HepG2 (cell line): ENCODE measurements around the gene INHA. TPM values are rescaled to one million over a fixed set of nuclear protein-coding genes. Genes with fewer than 3 reads are reported as not detected.

Experiments used
- ATAC-seq: fragments of 200-7000 bp; cut with Tn5 transposase; 3 replicates; pipeline ENCODE4 v1.9.1; 2020; ENCODE audit warnings: mild to moderate bottlenecking, moderate library complexity
- BruUV-seq: library from RNA; stranded (reverse); fragments of 400-500 nt; replicated peaks from 2 replicates; lab custom pipeline; 2021; lab: Mats Ljungman, UMichigan
- CTCF ChIA-PET: fragments of 300-600 bp; formaldehyde crosslinking; extraction: SDS; loops from one replicate; lab custom pipeline; 2021; ENCODE audit warnings: low total read pairs, inconsistent platforms, low intra/inter-chr PET ratio; lab: Yijun Ruan, JAX
- POLR2A ChIA-PET: fragments of 350-600 bp; sonication (Branson Sonifier 250); formaldehyde crosslinking; loops from one replicate; lab custom pipeline; 2020; ENCODE audit warnings: antibody characterized with exemption, inconsistent platforms; lab: Yijun Ruan, JAX
- DNase-seq: peaks from one replicate; pipeline ENCODE4 v3.0.0-alpha.2; 2015; ENCODE audit warnings: low spot score
- FAIRE-seq: peaks from 3 replicates; lab custom pipeline; 2011; peaks lifted over from hg19 to GRCh38; lab: Jason Lieb, UNC
- H2AFZ ChIP-seq: one replicate; pipeline ENCODE4 v1.6.1; 2011; ENCODE audit warnings: low read length, inconsistent platforms
- H3K27ac ChIP-seq: fragments of 300-600 bp; 3 replicates; pipeline ENCODE4 v1.8.0; 2011; ENCODE audit warnings: mixed run types, mild to moderate bottlenecking, mixed read lengths, low read length, inconsistent platforms; ENCODE audit not compliant: insufficient read depth; ENCODE audit errors: extremely low read length
- H3K27me3 ChIP-seq, 2 experiments: fragments of 200-600 bp in 1 of 2; 2 replicates in 1 of 2; 3 replicates in 1 of 2; pipeline versions ENCODE4 v1.6.0 to v1.8.0; 2011; ENCODE audit warnings: low read length in 2 of 2, mild to moderate bottlenecking in 2 of 2, moderate library complexity in 2 of 2, inconsistent platforms in 1 of 2; ENCODE audit not compliant: insufficient read depth in 2 of 2, control insufficient read depth in 1 of 2
- H3K36me3 ChIP-seq, 2 experiments: fragments of 200-600 bp in 1 of 2; replicated peaks in 1 of 2; 2 replicates in 1 of 2; 3 replicates in 1 of 2; pipeline versions ENCODE4 v1.5.1 to v1.8.0; 2011; ENCODE audit warnings: low read length in 2 of 2, inconsistent platforms in 1 of 2; ENCODE audit not compliant: insufficient read depth in 2 of 2, control insufficient read depth in 1 of 2
- H3K4me1 ChIP-seq: 2 replicates; pipeline ENCODE4 v1.5.1; 2012; ENCODE audit warnings: low read length, inconsistent platforms; ENCODE audit not compliant: insufficient read depth
- H3K4me2 ChIP-seq: 2 replicates; pipeline ENCODE4 v1.6.0; 2011; ENCODE audit warnings: low read depth, low read length, inconsistent platforms
- H3K4me3 ChIP-seq, 3 experiments: fragments of 200-600 bp in 1 of 3; sonication (generic), shearing (Covaris generic) in 1 of 3; replicated peaks in 1 of 3; 2 replicates each; pipeline ENCODE4 v1.5.1; 2011 to 2016; ENCODE audit warnings: low read length in 3 of 3, inconsistent platforms in 2 of 3, low read depth in 2 of 3, mild to moderate bottlenecking in 2 of 3, control low read depth in 1 of 3, mixed read lengths in 1 of 3; ENCODE audit not compliant: insufficient read depth in 1 of 3
- H3K79me2 ChIP-seq: one replicate; pipeline ENCODE4 v1.6.1; 2011; ENCODE audit warnings: low read length, inconsistent platforms; ENCODE audit not compliant: insufficient read depth
- H3K9ac ChIP-seq: 2 replicates; pipeline ENCODE4 v1.6.0; 2011; ENCODE audit warnings: mild to moderate bottlenecking, low read depth, low read length, inconsistent platforms; ENCODE audit not compliant: insufficient read depth
- H3K9me3 ChIP-seq: 2 replicates; pipeline ENCODE4 v1.5.1; 2012; ENCODE audit warnings: mild to moderate bottlenecking, low read length
- H4K20me1 ChIP-seq: 2 replicates; pipeline ENCODE4 v1.6.0; 2011; ENCODE audit warnings: inconsistent platforms, mild to moderate bottlenecking, low read length, moderate library complexity; ENCODE audit not compliant: insufficient read depth
- DR1 ChIP-seq: sonication (generic); formaldehyde crosslinking; IDR thresholded peaks from 2 replicates; pipeline ENCODE4 v1.8.0; 2021; ENCODE audit warnings: mild to moderate bottlenecking, missing genetic modification reagents, inconsistent platforms
- IKZF1 ChIP-seq: fragments of 450-650 bp; IDR thresholded peaks from 2 replicates; pipeline ENCODE4 v1.7.1; 2016
- MBD4 ChIP-seq: IDR thresholded peaks from 2 replicates; pipeline ENCODE4 v1.6.1; 2012; ENCODE audit warnings: low read length, inconsistent platforms, borderline replicate concordance
- PCBP2 ChIP-seq: fragments of 200-400 bp; formaldehyde crosslinking; optimal IDR thresholded peaks from 2 replicates; pipeline ENCODE3; 2018; ENCODE audit warnings: low read length, low read depth; ENCODE audit not compliant: poor library complexity, severe bottlenecking
- WIZ ChIP-seq: sonication (generic); formaldehyde crosslinking; IDR thresholded peaks from 2 replicates; pipeline ENCODE4 v1.5.1; 2020; ENCODE audit warnings: mild to moderate bottlenecking, missing genetic modification reagents
- ZBTB42 ChIP-seq: sonication (generic); formaldehyde crosslinking; IDR thresholded peaks from 2 replicates; pipeline ENCODE4 v1.5.0; 2020; ENCODE audit warnings: mild to moderate bottlenecking, missing genetic modification reagents
- ZBTB7A ChIP-seq: sonication (generic); formaldehyde crosslinking; IDR thresholded peaks from 2 replicates; pipeline ENCODE4 v1.8.0; 2022; ENCODE audit warnings: mild to moderate bottlenecking, missing genetic modification reagents
- ZIK1 ChIP-seq: sonication (generic); formaldehyde crosslinking; IDR thresholded peaks from 2 replicates; pipeline ENCODE4 v1.5.0; 2020; ENCODE audit warnings: mild to moderate bottlenecking, low read depth, missing genetic modification reagents, borderline replicate concordance
- ZNF232 ChIP-seq: sonication (generic); formaldehyde crosslinking; IDR thresholded peaks from 2 replicates; pipeline ENCODE4 v1.4.0; 2020; ENCODE audit warnings: missing genetic modification reagents, borderline replicate concordance
- ZNF468 ChIP-seq: sonication (generic); formaldehyde crosslinking; IDR thresholded peaks from 2 replicates; pipeline ENCODE4 v1.8.0; 2022; ENCODE audit warnings: mild to moderate bottlenecking, moderate library complexity, missing genetic modification reagents
- ZNF772 ChIP-seq: sonication (generic); formaldehyde crosslinking; IDR thresholded peaks from 2 replicates; pipeline ENCODE4 v1.5.0; 2020; ENCODE audit warnings: mild to moderate bottlenecking, missing genetic modification reagents
- ZNF839 ChIP-seq: sonication (generic); formaldehyde crosslinking; IDR thresholded peaks from 2 replicates; pipeline ENCODE4 v1.4.0; 2020; ENCODE audit warnings: missing genetic modification reagents, mild to moderate bottlenecking, borderline replicate concordance
- ZSCAN9 ChIP-seq: IDR thresholded peaks from 2 replicates; pipeline ENCODE4 v1.6.1; 2016; ENCODE audit warnings: borderline replicate concordance
- WGBS: methylation state at CpG from one replicate; pipeline ENCODE4 v1.1.6; 2017; ENCODE audit warnings: low lambda C conversion rate; 5-methylcytosine and 5-hydroxymethylcytosine counted together
- in situ Hi-C: cut with HindIII; loops from 2 replicates; pipeline ENCODE4 v1.10.0; 2017; ENCODE audit warnings: low pct_unique_long_range_greater_than_20kb; ENCODE audit not compliant: extremely low pct_ligation_motif_present
- intact Hi-C: fragments of 100-400 bp; cut with micrococcal nuclease; formaldehyde crosslinking; loops from one replicate; pipeline ENCODE4 v1.10.0; 2022; ENCODE audit not compliant: unreplicated experiment
- polyA plus RNA-seq, 8 experiments: library from polyadenylated mRNA; depleted of rRNA in 3 of 8; stranded (reverse) in 7 of 8; unstranded in 1 of 8; fragments of >200 nt; fragmentation: Illumina TruSeq in 4 of 8; extraction: Trizol in 4 of 8; gene quantifications; 2 replicates each; pipeline versions ENCODE4 v1.2.1 to v1.2.3, GENCODE V29; 2011 to 2016; ENCODE audit warnings: low read depth in 4 of 8, missing spikeins in 1 of 8, mixed read lengths in 1 of 8; ENCODE audit not compliant: insufficient read depth in 1 of 8
- total RNA-seq, 5 experiments: library from RNA; depleted of rRNA; stranded (reverse); fragments of >200 nt; fragmentation: Illumina TruSeq; extraction: Trizol; gene quantifications; 2 replicates each; pipeline ENCODE4 v1.2.3, GENCODE V29; 2016; ENCODE audit warnings: low read depth in 1 of 5
- TF ChIP-seq, protein P1 (sequence below): sonication (generic); formaldehyde crosslinking; IDR thresholded peaks from 2 replicates; pipeline ENCODE4 v1.4.0; 2020; ENCODE audit warnings: missing genetic modification reagents, mild to moderate bottlenecking, borderline replicate concordance
- TF ChIP-seq, protein P2 (sequence below): sonication (generic); formaldehyde crosslinking; IDR thresholded peaks from 2 replicates; pipeline ENCODE4 v1.4.0; 2020; ENCODE audit warnings: low read depth, mild to moderate bottlenecking, missing genetic modification reagents

INHA gene
- total and polyA plus RNA-seq, 2 of the 13 experiments (the other 11 are each of a cell fraction or from before 2014, with no cell fraction given) = 4.1 to 15.2 TPM

GRCh38 chr2:219548990-219549389 is 23.1 kb upstream of the INHA start:
- WGBS = 96% methylated on average over 18 of the region's 18 CpGs
- TF ChIP-seq IKZF1 = no peak
- no peak for TF ChIP-seq ZBTB7A (CRISPR knock-in tag)
- no peak for TF ChIP-seq ZNF468 (CRISPR knock-in tag)
- no peak for TF ChIP-seq ZBTB42 (CRISPR knock-in tag)
- TF ChIP-seq ZSCAN9 (CRISPR knock-in tag) = no peak
- TF ChIP-seq ZIK1 (CRISPR knock-in tag) = no peak
- TF ChIP-seq, protein P1, sequence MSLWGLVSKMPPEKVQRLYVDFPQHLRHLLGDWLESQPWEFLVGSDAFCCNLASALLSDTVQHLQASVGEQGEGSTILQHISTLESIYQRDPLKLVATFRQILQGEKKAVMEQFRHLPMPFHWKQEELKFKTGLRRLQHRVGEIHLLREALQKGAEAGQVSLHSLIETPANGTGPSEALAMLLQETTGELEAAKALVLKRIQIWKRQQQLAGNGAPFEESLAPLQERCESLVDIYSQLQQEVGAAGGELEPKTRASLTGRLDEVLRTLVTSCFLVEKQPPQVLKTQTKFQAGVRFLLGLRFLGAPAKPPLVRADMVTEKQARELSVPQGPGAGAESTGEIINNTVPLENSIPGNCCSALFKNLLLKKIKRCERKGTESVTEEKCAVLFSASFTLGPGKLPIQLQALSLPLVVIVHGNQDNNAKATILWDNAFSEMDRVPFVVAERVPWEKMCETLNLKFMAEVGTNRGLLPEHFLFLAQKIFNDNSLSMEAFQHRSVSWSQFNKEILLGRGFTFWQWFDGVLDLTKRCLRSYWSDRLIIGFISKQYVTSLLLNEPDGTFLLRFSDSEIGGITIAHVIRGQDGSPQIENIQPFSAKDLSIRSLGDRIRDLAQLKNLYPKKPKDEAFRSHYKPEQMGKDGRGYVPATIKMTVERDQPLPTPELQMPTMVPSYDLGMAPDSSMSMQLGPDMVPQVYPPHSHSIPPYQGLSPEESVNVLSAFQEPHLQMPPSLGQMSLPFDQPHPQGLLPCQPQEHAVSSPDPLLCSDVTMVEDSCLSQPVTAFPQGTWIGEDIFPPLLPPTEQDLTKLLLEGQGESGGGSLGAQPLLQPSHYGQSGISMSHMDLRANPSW = no peak
- no peak for TF ChIP-seq ZNF232 (CRISPR knock-in tag)
- TF ChIP-seq ZNF839 (CRISPR knock-in tag) = no peak
- no peak for TF ChIP-seq MBD4
- no peak for TF ChIP-seq ZNF772 (CRISPR knock-in tag)
- TF ChIP-seq WIZ = no peak
- TF ChIP-seq PCBP2 = no peak
- TF ChIP-seq, protein P2, sequence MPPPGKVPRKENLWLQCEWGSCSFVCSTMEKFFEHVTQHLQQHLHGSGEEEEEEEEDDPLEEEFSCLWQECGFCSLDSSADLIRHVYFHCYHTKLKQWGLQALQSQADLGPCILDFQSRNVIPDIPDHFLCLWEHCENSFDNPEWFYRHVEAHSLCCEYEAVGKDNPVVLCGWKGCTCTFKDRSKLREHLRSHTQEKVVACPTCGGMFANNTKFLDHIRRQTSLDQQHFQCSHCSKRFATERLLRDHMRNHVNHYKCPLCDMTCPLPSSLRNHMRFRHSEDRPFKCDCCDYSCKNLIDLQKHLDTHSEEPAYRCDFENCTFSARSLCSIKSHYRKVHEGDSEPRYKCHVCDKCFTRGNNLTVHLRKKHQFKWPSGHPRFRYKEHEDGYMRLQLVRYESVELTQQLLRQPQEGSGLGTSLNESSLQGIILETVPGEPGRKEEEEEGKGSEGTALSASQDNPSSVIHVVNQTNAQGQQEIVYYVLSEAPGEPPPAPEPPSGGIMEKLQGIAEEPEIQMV = no peak
- no peak for TF ChIP-seq DR1 (CRISPR knock-in tag)
- Histone ChIP-seq H3K27ac (no peak overlapping the region), H2AFZ (no peak overlapping the region), H4K20me1 (peaks cover 4% of the 10 kb centered on the region; the same call in 1 of the 2 replicates), H3K9ac (no peak overlapping the region), H3K4me1 (peaks cover 54% of the 10 kb centered on the region), H3K27me3 (no peaks in the 10 kb centered on the region; a peak in 1 of 5 replicates), H3K79me2 (peaks cover 12% of the 10 kb centered on the region), H3K9me3 (no peaks in the 10 kb centered on the region), H3K36me3 (peaks cover 12 to 22% of the 10 kb centered on the region in 2 experiments; a peak in 4 of 5 replicates), H3K4me3 (no peak overlapping the region), H3K4me2 (no peak overlapping the region)
- in situ Hi-C loops = no loop called here
- DNase-seq (no peak), FAIRE-seq (no peak), ATAC-seq (no peak)
- intact Hi-C loops = no loop called here
- BruUV-seq = no TSS peak
- CTCF ChIA-PET = no interaction called here
- POLR2A ChIA-PET = no interaction called here
